Measurements from ENCODE around the gene SIX4. TPM values are rescaled to one million over a fixed set of nuclear protein-coding genes. Genes with fewer than 3 reads are reported as not detected.

SIX4 gene
- total RNA-seq, 2 experiments from 2014 or later, result 2.4 to 3.1 TPM

DNA sequence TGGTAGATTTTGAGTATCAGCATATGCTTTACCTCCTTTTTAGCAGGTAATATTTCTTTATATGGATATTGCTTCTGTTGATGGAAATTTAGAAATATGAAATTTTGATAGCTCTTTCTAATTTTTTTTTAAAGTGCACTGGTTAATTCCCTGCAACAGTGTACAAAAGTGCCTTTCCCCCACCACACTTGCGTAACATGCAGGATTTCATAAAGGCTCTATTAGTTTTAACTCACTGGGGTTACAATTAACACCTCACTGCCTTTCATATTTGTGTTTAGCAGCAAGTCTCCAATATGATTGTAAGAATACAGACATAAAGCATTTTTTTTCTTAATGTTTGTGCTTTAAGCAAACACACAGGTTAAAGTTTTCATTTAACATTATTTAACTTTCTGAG lies 36.1 kb upstream of the SIX4 start:
- Histone ChIP-seq H3K36me3 (ENCODE audit: insufficient read depth, low read length) (no peaks in the 10 kb centered on the region), H3K9me3 (ENCODE audit: low read length) (no peaks in the 10 kb centered on the region), H3K79me2 (ENCODE audit: insufficient read depth, low read depth, low read length) (peaks cover 36% of the 10 kb centered on the region; the same call in 1 of the 2 replicates), H2AFZ (ENCODE audit: low read length) (no peak overlapping the region), H3K4me1 (ENCODE audit: insufficient read depth, low read length, poor library complexity, severe bottlenecking) (peaks cover 22% of the 10 kb centered on the region), H3K9me2 (ENCODE audit: insufficient read depth, low read length) (no peaks in the 10 kb centered on the region), H4K20me1 (ENCODE audit: insufficient read depth, low read length) (peaks cover 22% of the 10 kb centered on the region), H3K27ac (ENCODE audit: low read depth, low read length, poor library complexity, severe bottlenecking) (no peak overlapping the region), H3K4me2 (ENCODE audit: low read length) (no peak overlapping the region), H3K4me3 (ENCODE audit: low read depth, low read length, poor library complexity, severe bottlenecking) (no peak overlapping the region)
- DNase-seq (ENCODE audit: low spot score), result no peak
- CTCF ChIA-PET (ENCODE audit: unreplicated experiment), result no interaction called here
- TF ChIP-seq, protein P1, sequence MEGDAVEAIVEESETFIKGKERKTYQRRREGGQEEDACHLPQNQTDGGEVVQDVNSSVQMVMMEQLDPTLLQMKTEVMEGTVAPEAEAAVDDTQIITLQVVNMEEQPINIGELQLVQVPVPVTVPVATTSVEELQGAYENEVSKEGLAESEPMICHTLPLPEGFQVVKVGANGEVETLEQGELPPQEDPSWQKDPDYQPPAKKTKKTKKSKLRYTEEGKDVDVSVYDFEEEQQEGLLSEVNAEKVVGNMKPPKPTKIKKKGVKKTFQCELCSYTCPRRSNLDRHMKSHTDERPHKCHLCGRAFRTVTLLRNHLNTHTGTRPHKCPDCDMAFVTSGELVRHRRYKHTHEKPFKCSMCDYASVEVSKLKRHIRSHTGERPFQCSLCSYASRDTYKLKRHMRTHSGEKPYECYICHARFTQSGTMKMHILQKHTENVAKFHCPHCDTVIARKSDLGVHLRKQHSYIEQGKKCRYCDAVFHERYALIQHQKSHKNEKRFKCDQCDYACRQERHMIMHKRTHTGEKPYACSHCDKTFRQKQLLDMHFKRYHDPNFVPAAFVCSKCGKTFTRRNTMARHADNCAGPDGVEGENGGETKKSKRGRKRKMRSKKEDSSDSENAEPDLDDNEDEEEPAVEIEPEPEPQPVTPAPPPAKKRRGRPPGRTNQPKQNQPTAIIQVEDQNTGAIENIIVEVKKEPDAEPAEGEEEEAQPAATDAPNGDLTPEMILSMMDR (conservative IDR thresholded peaks at IDR 0.05; ENCODE audit: low read length), result no peak
- no peak for TF ChIP-seq EZH2phosphoT487 (IDR thresholded peaks at IDR 0.05; ENCODE audit: borderline replicate concordance, low read depth, low read length)
- no TSS peak for BruUV-seq (replicated peaks)
- POLR2A ChIA-PET, result interaction anchor here (0.6 kb wide), 1 partner anchor 63 kb away, joined by 3 read pairs; no protein-coding TSS in a partner anchor
- intact Hi-C loops (cut with micrococcal nuclease; ENCODE audit: unreplicated experiment), result no loop called here

DNA sequence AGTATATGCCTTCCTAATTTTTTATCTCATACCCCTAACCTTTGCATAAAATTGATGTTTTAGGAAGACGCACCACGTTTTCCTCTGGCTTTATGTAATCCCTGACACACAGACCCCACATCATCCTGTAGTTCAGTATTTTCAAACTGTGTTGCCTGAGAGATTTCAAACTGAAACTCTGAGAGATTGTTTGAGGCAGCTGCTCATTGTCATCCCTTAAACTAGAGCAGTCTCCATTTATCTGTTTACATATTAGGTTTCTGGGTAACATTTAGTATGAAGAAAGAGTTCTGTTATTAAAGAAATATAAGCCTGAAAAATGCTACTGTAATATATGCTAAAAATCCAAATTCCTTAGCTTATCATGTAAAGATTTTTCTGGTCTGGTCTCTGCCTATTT lies 34.7 kb upstream of the SIX4 start:
- Histone ChIP-seq H3K9me2 (ENCODE audit: insufficient read depth, low read length) (no peaks in the 10 kb centered on the region), H2AFZ (ENCODE audit: low read length) (no peak overlapping the region), H3K4me2 (ENCODE audit: low read length) (no peak overlapping the region), H3K4me3 (ENCODE audit: low read depth, low read length, poor library complexity, severe bottlenecking) (no peak overlapping the region), H3K36me3 (ENCODE audit: insufficient read depth, low read length) (no peaks in the 10 kb centered on the region), H3K27ac (ENCODE audit: low read depth, low read length, poor library complexity, severe bottlenecking) (no peak overlapping the region), H3K79me2 (ENCODE audit: insufficient read depth, low read depth, low read length) (peaks cover 36% of the 10 kb centered on the region; the same call in 1 of the 2 replicates), H4K20me1 (ENCODE audit: insufficient read depth, low read length) (peaks cover 22% of the 10 kb centered on the region), H3K4me1 (ENCODE audit: insufficient read depth, low read length, poor library complexity, severe bottlenecking) (peaks cover 22% of the 10 kb centered on the region), H3K9me3 (ENCODE audit: low read length) (no peaks in the 10 kb centered on the region)
- no peak for DNase-seq (ENCODE audit: low spot score)
- POLR2A ChIA-PET, result interaction anchor here (0.7 kb wide), 1 partner anchor 152 kb away, joined by 3 read pairs; no protein-coding TSS in a partner anchor
- no TSS peak for BruUV-seq (replicated peaks)
- TF ChIP-seq, protein P1 (conservative IDR thresholded peaks at IDR 0.05; ENCODE audit: low read length), result no peak
- TF ChIP-seq EZH2phosphoT487 (IDR thresholded peaks at IDR 0.05; ENCODE audit: borderline replicate concordance, low read depth, low read length), result no peak
- CTCF ChIA-PET (ENCODE audit: unreplicated experiment), result no interaction called here
- intact Hi-C loops (cut with micrococcal nuclease; ENCODE audit: unreplicated experiment), result no loop called here

DNA sequence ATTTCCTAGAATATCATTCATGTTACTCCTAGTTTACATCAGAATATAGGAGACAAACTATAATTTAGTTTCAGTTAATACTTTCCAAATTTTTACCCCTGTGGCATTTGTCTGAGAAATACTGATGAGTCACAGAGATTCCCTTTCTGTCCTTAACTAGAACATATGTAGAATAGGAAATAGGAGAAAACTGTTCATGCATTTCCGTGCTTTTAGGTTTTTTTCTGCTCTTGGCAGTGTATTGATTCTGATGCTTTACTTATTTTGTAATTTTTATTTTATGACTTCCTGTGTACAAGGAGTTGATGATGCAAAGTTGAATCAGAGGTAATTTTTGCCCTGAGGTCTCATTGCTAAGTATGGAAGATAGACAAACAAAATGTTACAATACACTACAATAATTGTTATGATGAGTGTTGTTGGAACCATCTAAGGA lies 33.4 kb upstream of the SIX4 start:
- Histone ChIP-seq H3K4me1 (ENCODE audit: insufficient read depth, low read length, poor library complexity, severe bottlenecking) (peaks cover 30% of the 10 kb centered on the region), H2AFZ (ENCODE audit: low read length) (no peak overlapping the region), H4K20me1 (ENCODE audit: insufficient read depth, low read length) (peaks cover 22% of the 10 kb centered on the region), H3K27ac (ENCODE audit: low read depth, low read length, poor library complexity, severe bottlenecking) (no peak overlapping the region), H3K9me2 (ENCODE audit: insufficient read depth, low read length) (no peaks in the 10 kb centered on the region), H3K4me2 (ENCODE audit: low read length) (no peak overlapping the region), H3K79me2 (ENCODE audit: insufficient read depth, low read depth, low read length) (peaks cover 40% of the 10 kb centered on the region), H3K36me3 (ENCODE audit: insufficient read depth, low read length) (no peaks in the 10 kb centered on the region), H3K9me3 (ENCODE audit: low read length) (no peaks in the 10 kb centered on the region), H3K4me3 (ENCODE audit: low read depth, low read length, poor library complexity, severe bottlenecking) (no peak overlapping the region)
- POLR2A ChIA-PET, result no interaction called here
- CTCF ChIA-PET (ENCODE audit: unreplicated experiment), result no interaction called here
- TF ChIP-seq, protein P1 (conservative IDR thresholded peaks at IDR 0.05; ENCODE audit: low read length), result no peak
- no peak for TF ChIP-seq EZH2phosphoT487 (IDR thresholded peaks at IDR 0.05; ENCODE audit: borderline replicate concordance, low read depth, low read length)
- intact Hi-C loops (cut with micrococcal nuclease; ENCODE audit: unreplicated experiment), result no loop called here
- BruUV-seq (replicated peaks), result no TSS peak
- no peak for DNase-seq (ENCODE audit: low spot score)
